Prostate gland (tissue), 2 donors: ENCODE measurements around the gene ABTB2.

Experiments
- CTCF ChIP-seq, 4 experiments: fragments of 200-600 bp in 2 of 4; fragments of 450-650 bp in 2 of 4; sonication (generic) in 2 of 4; IDR thresholded peaks; 1 replicate in 3 of 4; 2 replicates in 1 of 4; pipeline ENCODE4 v1.5.1; 2016 to 2019; ENCODE audit warnings: antibody characterized with exemption in 4 of 4, mild to moderate bottlenecking in 2 of 4, moderate library complexity in 2 of 4
- POLR2A ChIP-seq: fragments of 450-650 bp; IDR thresholded peaks from one replicate; pipeline ENCODE4 v1.6.1; 2016; ENCODE audit warnings: antibody characterized with exemption, mild to moderate bottlenecking

GRCh38 chr11:34234086-34234740 is 123.6 kb downstream of the ABTB2 start:
- TF ChIP-seq CTCF (IDR thresholded peaks at IDR 0.05) (no peak), POLR2A (no peak)
